HEK293 (cell line): ENCODE data around the gene MAD2L2.

ENCODE experiments used
- CTCF ChIA-PET: fragments of 350-600 bp; formaldehyde crosslinking; extraction: SDS; loops from one replicate; lab custom pipeline; 2021; ENCODE audit warnings: antibody characterized with exemption; lab: Yijun Ruan, JAX
- POLR2A ChIA-PET: fragments of 300-600 bp; formaldehyde crosslinking; extraction: SDS; loops from one replicate; lab custom pipeline; 2020; ENCODE audit warnings: antibody characterized with exemption, inconsistent platforms; lab: Yijun Ruan, JAX
- H3K27ac ChIP-seq: fragments of 200-500 bp; sonication (Bioruptor generic); 2 replicates; pipeline ENCODE4 v1.5.1; 2014; ENCODE audit warnings: low read depth, low read length, control low read depth, inconsistent platforms; ENCODE audit errors: extremely low read depth
- H3K36me3 ChIP-seq, 2 experiments: fragments of 200-500 bp in 1 of 2; sonication (Bioruptor generic) in 1 of 2; 1 replicate in 1 of 2; 2 replicates in 1 of 2; pipeline ENCODE4 v1.5.1; 2014 to 2017; ENCODE audit warnings: inconsistent platforms in 2 of 2, low read length in 2 of 2; ENCODE audit not compliant: control insufficient read depth in 2 of 2, insufficient read depth in 1 of 2
- H3K4me1 ChIP-seq: fragments of 200-500 bp; sonication (Bioruptor generic); 2 replicates; pipeline ENCODE4 v1.5.1; 2014; ENCODE audit warnings: mild to moderate bottlenecking, low read length, inconsistent platforms; ENCODE audit not compliant: control insufficient read depth, insufficient read depth
- H3K4me3 ChIP-seq: 2 replicates; pipeline ENCODE4 v1.5.1; 2011; ENCODE audit warnings: low read depth, mild to moderate bottlenecking, control low read depth, low read length, moderate library complexity
- H3K9me3 ChIP-seq: fragments of 200-500 bp; sonication (Bioruptor generic); 2 replicates; pipeline ENCODE4 v1.5.1; 2014; ENCODE audit warnings: low read depth, low read length, inconsistent platforms; ENCODE audit not compliant: control insufficient read depth, insufficient read depth
- BCL11B ChIP-seq: fragments of 450-650 bp; formaldehyde crosslinking; IDR thresholded peaks from 2 replicates; pipeline ENCODE4 v1.5.1; 2016; ENCODE audit warnings: low read depth, missing biosample characterization, missing genetic modification characterization
- FEZF1 ChIP-seq: fragments of 450-650 bp; formaldehyde crosslinking; IDR thresholded peaks from 2 replicates; pipeline ENCODE4 v1.5.1; 2016; ENCODE audit warnings: missing biosample characterization, missing genetic modification characterization
- MYNN ChIP-seq: fragments of 450-650 bp; formaldehyde crosslinking; IDR thresholded peaks from 2 replicates; pipeline ENCODE4 v1.5.1; 2016; ENCODE audit warnings: missing biosample characterization, missing genetic modification characterization, borderline replicate concordance
- ZBTB26 ChIP-seq: fragments of 450-650 bp; formaldehyde crosslinking; optimal IDR thresholded peaks from 2 replicates; pipeline ENCODE3; 2016; ENCODE audit warnings: missing biosample characterization, mild to moderate bottlenecking, missing genetic modification characterization
- ZBTB8A ChIP-seq: fragments of 450-650 bp; formaldehyde crosslinking; IDR thresholded peaks from 2 replicates; pipeline ENCODE4 v1.5.1; 2016; ENCODE audit warnings: missing biosample characterization, missing genetic modification characterization
- ZEB2 ChIP-seq: fragments of 450-650 bp; formaldehyde crosslinking; IDR thresholded peaks from 2 replicates; pipeline ENCODE4 v1.5.1; 2016; ENCODE audit warnings: missing biosample characterization, missing genetic modification characterization
- ZNF280C ChIP-seq: fragments of 450-650 bp; formaldehyde crosslinking; IDR thresholded peaks from 2 replicates; pipeline ENCODE4 v1.5.1; 2016; ENCODE audit warnings: missing biosample characterization, missing genetic modification characterization
- ZNF292 ChIP-seq: fragments of 450-650 bp; formaldehyde crosslinking; IDR thresholded peaks from 2 replicates; pipeline ENCODE4 v1.5.1; 2016; ENCODE audit warnings: low read depth, missing biosample characterization, missing genetic modification characterization, borderline replicate concordance
- ZNF335 ChIP-seq: fragments of 450-650 bp; formaldehyde crosslinking; conservative IDR thresholded peaks from 2 replicates; pipeline ENCODE4 v1.5.1; 2016; ENCODE audit warnings: missing biosample characterization, missing genetic modification characterization
- ZNF600 ChIP-seq: fragments of 450-650 bp; formaldehyde crosslinking; IDR thresholded peaks from 2 replicates; pipeline ENCODE4 v1.5.1; 2016; ENCODE audit warnings: missing biosample characterization, missing genetic modification characterization
- ZNF623 ChIP-seq: fragments of 450-650 bp; formaldehyde crosslinking; IDR thresholded peaks from 2 replicates; pipeline ENCODE4 v1.5.1; 2016; ENCODE audit warnings: missing biosample characterization, missing genetic modification characterization
- ZNF660 ChIP-seq: fragments of 450-650 bp; IDR thresholded peaks from 2 replicates; pipeline ENCODE4 v1.5.1; 2018; ENCODE audit warnings: missing biosample characterization, mild to moderate bottlenecking, missing genetic modification characterization
- ZNF664 ChIP-seq: fragments of 450-650 bp; formaldehyde crosslinking; IDR thresholded peaks from 2 replicates; pipeline ENCODE4 v1.5.1; 2016; ENCODE audit warnings: missing biosample characterization, missing genetic modification characterization
- ZNF670 ChIP-seq: fragments of 450-650 bp; formaldehyde crosslinking; IDR thresholded peaks from 2 replicates; pipeline ENCODE4 v1.5.1; 2016; ENCODE audit warnings: missing biosample characterization, missing genetic modification characterization, low read depth
- TF ChIP-seq, protein P1 (sequence below): fragments of 450-650 bp; formaldehyde crosslinking; IDR thresholded peaks from 2 replicates; pipeline ENCODE4 v1.5.1; 2016; ENCODE audit warnings: missing biosample characterization, missing genetic modification characterization
- TF ChIP-seq, protein P2 (sequence below): fragments of 450-650 bp; formaldehyde crosslinking; IDR thresholded peaks from 2 replicates; pipeline ENCODE4 v1.5.1; 2016; ENCODE audit warnings: missing biosample characterization, missing genetic modification characterization

Gene MAD2L2

DNA sequence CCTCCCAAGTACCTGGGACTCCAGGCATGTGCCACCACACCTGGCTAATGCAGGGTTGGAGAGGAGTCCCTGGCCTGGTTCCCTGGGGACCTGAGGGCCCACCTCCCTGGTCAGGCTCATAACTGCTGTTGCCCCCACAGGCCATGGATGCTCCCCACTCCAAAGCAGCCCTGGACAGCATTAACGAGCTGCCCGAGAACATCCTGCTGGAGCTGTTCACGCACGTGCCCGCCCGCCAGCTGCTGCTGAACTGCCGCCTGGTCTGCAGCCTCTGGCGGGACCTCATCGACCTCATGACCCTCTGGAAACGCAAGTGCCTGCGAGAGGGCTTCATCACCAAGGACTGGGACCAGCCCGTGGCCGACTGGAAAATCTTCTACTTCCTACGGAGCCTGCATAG lies 12.4 kb downstream of the MAD2L2 start:
- Histone ChIP-seq H3K27ac (no peak overlapping the region), H3K9me3 (no peaks in the 10 kb centered on the region), H3K4me1 (no peaks in the 10 kb centered on the region), H3K36me3 (peaks cover 0 to 47% of the 10 kb centered on the region in 2 experiments; a peak in 2 of 3 replicates), H3K4me3 (no peak overlapping the region)
- ChIA-PET CTCF (no interaction called here), POLR2A (no interaction called here)
- TF ChIP-seq ZNF292 (no peak), ZNF280C (tag by site-specific recombination) (no peak)
- TF ChIP-seq, protein P1, sequence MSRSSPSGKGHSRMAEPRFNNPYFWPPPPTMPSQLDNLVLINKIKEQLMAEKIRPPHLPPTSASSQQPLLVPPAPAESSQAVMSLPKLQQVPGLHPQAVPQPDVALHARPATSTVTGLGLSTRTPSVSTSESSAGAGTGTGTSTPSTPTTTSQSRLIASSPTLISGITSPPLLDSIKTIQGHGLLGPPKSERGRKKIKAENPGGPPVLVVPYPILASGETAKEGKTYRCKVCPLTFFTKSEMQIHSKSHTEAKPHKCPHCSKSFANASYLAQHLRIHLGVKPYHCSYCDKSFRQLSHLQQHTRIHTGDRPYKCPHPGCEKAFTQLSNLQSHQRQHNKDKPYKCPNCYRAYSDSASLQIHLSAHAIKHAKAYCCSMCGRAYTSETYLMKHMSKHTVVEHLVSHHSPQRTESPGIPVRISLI (tag by site-specific recombination) = no peak

- no peaks in the 10 kb centered on the region for H3K4me1 ChIP-seq
- TF ChIP-seq ZBTB26 (tag by site-specific recombination) (peak; percentile 4), ZNF600 (0 out of 2 replicates have a peak, but pooled peaks have one; percentile 25), ZNF670 (no peak), FEZF1 (tag by site-specific recombination) (no peak), ZNF660 (0 out of 2 replicates have a peak, but pooled peaks have one; percentile 6), ZNF623 (tag by site-specific recombination) (no peak), BCL11B (no peak), ZBTB8A (tag by site-specific recombination) (peak; percentile 19; the same call in 1 of the 2 replicates), MYNN (tag by site-specific recombination) (peak; percentile 89), ZNF664 (tag by site-specific recombination) (no peak), ZEB2 (tag by site-specific recombination) (0 out of 2 replicates have a peak, but pooled peaks have one; percentile 18), ZNF335 (tag by site-specific recombination) (peak; percentile 35; the same call in 1 of the 2 replicates)
- TF ChIP-seq, protein P2, sequence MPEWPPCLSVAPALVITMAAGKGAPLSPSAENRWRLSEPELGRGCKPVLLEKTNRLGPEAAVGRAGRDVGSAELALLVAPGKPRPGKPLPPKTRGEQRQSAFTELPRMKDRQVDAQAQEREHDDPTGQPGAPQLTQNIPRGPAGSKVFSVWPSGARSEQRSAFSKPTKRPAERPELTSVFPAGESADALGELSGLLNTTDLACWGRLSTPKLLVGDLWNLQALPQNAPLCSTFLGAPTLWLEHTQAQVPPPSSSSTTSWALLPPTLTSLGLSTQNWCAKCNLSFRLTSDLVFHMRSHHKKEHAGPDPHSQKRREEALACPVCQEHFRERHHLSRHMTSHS = no peak
- H3K4me3 ChIP-seq = peak overlapping the region; percentile 23
- H3K9me3 ChIP-seq = no peaks in the 10 kb centered on the region
- CTCF ChIA-PET = interaction anchor here (0.7 to 3.5 kb wide), 18 partner anchors 9 to 626 kb away, joined by 3 to 19 read pairs (median 6); partner anchors contain the start of genes AGTRAP and FBXO2
- peaks cover 1 to 53% of the 10 kb centered on the region in 2 experiments; a peak in 2 of 3 replicates for H3K36me3 ChIP-seq
- peak overlapping the region; percentile 52; the same call in 1 of the 2 replicates for H3K27ac ChIP-seq
- POLR2A ChIA-PET = interaction anchor here (0.6 to 1.8 kb wide), 9 partner anchors 9 to 1917 kb away, joined by 3 to 11 read pairs (median 5); partner anchors contain the start of genes CLCN6, FBXO2, FBXO44 and MAD2L2
Measured at GRCh38 chr1:11664336-11665065, 16.4 kb downstream of the MAD2L2 start.
